HG03175 (cell line): Measurements from ENCODE around the gene PHTF1.
"Not testable (repeated sequence)": the region's sequence is repeated elsewhere in the genome, so short reads cannot be mapped to it uniquely, and the experiment has no call there.

Source experiments
- ATAC-seq: cut with Tn5 transposase; IDR thresholded peaks from one replicate; pipeline ENCODE4 v1.9.1; 2021; ENCODE audit warnings: mild to moderate bottlenecking, moderate library complexity; ENCODE audit not compliant: unreplicated experiment

PHTF1 gene

GRCh38 chr1:113779542-113779941 lies 20.3 kb upstream of the PHTF1 start:
- no peak for ATAC-seq

GRCh38 chr1:113777561-113777960 lies 18.3 kb upstream of the PHTF1 start:
- no peak for ATAC-seq

- no peak for ATAC-seq
Measured at GRCh38 chr1:113770031-113770430, 10.7 kb upstream of the PHTF1 start.

- no peak for ATAC-seq
Measured at GRCh38 chr1:113769601-113769970, 10.3 kb upstream of the PHTF1 start.

GRCh38 chr1:113768916-113769600 lies 9.8 kb upstream of the PHTF1 start:
- ATAC-seq = no peak

GRCh38 chr1:113765306-113766230 lies 6.3 kb upstream of the PHTF1 start:
- no peak for ATAC-seq

- no peak for ATAC-seq
Measured at GRCh38 chr1:113763661-113764060, 4.4 kb upstream of the PHTF1 start.

GRCh38 chr1:113761937-113762336 lies 2.7 kb upstream of the PHTF1 start:
- ATAC-seq = no peak

GRCh38 chr1:113760102-113761080 lies 1.1 kb upstream of the PHTF1 start:
- ATAC-seq = no peak

- ATAC-seq = peak; percentile 62
Measured at GRCh38 chr1:113758631-113759332, 504 bp downstream of the PHTF1 start.

- ATAC-seq = no peak
Measured at GRCh38 chr1:113756461-113756860, 2.8 kb downstream of the PHTF1 start.

GRCh38 chr1:113753333-113753732 lies 6.0 kb downstream of the PHTF1 start:
- ATAC-seq = not testable (repeated sequence)

- no peak for ATAC-seq
Measured at GRCh38 chr1:113751516-113751915, 7.8 kb downstream of the PHTF1 start.

- no peak for ATAC-seq
Measured at GRCh38 chr1:113751114-113751513, 8.2 kb downstream of the PHTF1 start.

GRCh38 chr1:113749402-113749801 lies 9.9 kb downstream of the PHTF1 start:
- ATAC-seq = no peak

- ATAC-seq = no peak
Measured at GRCh38 chr1:113747376-113747775, 11.9 kb downstream of the PHTF1 start.

GRCh38 chr1:113745425-113745824 lies 13.9 kb downstream of the PHTF1 start:
- ATAC-seq = no peak

GRCh38 chr1:113744114-113744513 lies 15.2 kb downstream of the PHTF1 start:
- no peak for ATAC-seq

GRCh38 chr1:113742515-113742914 lies 16.8 kb downstream of the PHTF1 start:
- no peak for ATAC-seq

GRCh38 chr1:113734357-113735055 lies 24.8 kb downstream of the PHTF1 start:
- no peak for ATAC-seq
